ENCODE measurements around the gene CAMTA1.

Gene CAMTA1

DNA sequence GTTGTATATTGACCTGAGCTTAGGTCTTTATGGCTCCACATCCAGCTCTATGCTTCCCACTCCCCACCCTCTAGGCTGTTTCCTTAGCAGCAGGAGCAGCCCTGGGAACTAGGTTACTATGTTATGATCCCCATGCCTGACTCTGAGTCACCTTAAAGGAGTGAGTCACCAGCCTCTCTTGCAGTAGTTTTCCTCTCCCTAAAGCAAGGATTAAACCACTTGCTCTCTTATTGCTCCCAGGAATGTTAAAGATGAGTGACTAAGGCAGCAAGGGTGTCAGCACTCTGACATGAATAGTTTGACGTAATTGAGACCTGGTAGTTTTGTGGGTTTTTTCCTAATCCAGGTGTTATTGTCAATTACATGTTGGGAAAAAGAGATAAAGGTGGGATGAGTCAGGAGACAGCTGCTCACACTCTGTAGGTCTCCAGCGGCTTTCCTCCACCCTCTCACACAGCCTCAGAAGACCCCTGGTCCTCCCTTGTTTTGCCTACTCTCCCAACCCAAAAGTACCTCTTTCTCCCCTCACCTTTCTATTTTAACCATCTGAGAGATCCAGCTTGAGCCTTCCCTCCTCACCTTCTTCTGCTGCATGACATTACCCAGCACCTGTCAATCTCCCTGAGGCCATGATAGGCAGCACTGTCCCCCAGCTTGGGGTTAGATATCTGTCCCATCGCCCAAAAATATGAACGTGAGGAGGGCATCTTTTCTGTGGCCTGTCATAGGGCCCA is 616.7 kb downstream of the CAMTA1 start:
- Histone ChIP-seq H4K20me1 (ENCODE audit: insufficient read depth, low read length) (no peaks in the 10 kb centered on the region), H3K4me3 (ENCODE audit: low read depth in 1 of 2, low read length in 2 of 2) (no peak overlapping the region), H3K9ac (ENCODE audit: low read depth, low read length) (no peak overlapping the region), H3K4me1 (ENCODE audit: insufficient read depth, low read length) (no peaks in the 10 kb centered on the region), H2AFZ (ENCODE audit: low read depth, low read length) (no peak overlapping the region), H3K27me3 (ENCODE audit: insufficient read depth, low read length, poor library complexity) (no peaks in the 10 kb centered on the region), H3K4me2 (ENCODE audit: insufficient read depth, low read length) (no peak overlapping the region), H3K79me2 (ENCODE audit: insufficient read depth, low read length) (no peaks in the 10 kb centered on the region), H3K36me3 (ENCODE audit: insufficient read depth, low read length) (no peaks in the 10 kb centered on the region), H3K27ac (ENCODE audit: low read length) (no peak overlapping the region), H3K9me3 (ENCODE audit: insufficient read depth, low read length, severe bottlenecking) (no peaks in the 10 kb centered on the region)
- ATAC-seq (ENCODE audit: insufficient read depth, low read depth) = no peak
- no peak for DNase-seq
- TF ChIP-seq, protein P1, sequence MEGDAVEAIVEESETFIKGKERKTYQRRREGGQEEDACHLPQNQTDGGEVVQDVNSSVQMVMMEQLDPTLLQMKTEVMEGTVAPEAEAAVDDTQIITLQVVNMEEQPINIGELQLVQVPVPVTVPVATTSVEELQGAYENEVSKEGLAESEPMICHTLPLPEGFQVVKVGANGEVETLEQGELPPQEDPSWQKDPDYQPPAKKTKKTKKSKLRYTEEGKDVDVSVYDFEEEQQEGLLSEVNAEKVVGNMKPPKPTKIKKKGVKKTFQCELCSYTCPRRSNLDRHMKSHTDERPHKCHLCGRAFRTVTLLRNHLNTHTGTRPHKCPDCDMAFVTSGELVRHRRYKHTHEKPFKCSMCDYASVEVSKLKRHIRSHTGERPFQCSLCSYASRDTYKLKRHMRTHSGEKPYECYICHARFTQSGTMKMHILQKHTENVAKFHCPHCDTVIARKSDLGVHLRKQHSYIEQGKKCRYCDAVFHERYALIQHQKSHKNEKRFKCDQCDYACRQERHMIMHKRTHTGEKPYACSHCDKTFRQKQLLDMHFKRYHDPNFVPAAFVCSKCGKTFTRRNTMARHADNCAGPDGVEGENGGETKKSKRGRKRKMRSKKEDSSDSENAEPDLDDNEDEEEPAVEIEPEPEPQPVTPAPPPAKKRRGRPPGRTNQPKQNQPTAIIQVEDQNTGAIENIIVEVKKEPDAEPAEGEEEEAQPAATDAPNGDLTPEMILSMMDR (IDR thresholded peaks at IDR 0.05; ENCODE audit: borderline replicate concordance, extremely low read depth, low read length, poor library complexity, severe bottlenecking) = no peak
- no peak for TF ChIP-seq EZH2 (IDR thresholded peaks at IDR 0.05; ENCODE audit: borderline replicate concordance, low read depth, low read length, severe bottlenecking)

DNA sequence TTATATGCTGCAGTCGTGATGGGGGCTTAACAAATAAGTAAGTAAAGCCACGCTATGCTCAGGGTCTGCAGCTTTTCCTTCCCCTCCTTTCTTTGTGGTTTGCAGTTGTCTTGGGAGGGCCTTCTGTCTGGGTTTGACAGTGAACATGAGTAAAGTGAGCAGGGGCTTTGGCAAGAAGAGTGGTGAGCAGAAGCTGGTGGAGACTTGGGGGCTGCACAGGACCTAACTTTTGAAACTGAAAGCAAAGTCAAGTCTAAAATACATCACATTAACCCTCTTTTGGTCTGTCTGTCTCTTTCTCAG is 617.2 kb downstream of the CAMTA1 start:
- TF ChIP-seq, protein P1 (IDR thresholded peaks at IDR 0.05; ENCODE audit: borderline replicate concordance, extremely low read depth, low read length, poor library complexity, severe bottlenecking) = no peak
- TF ChIP-seq EZH2 (IDR thresholded peaks at IDR 0.05; ENCODE audit: borderline replicate concordance, low read depth, low read length, severe bottlenecking) = no peak
- H3K79me2 ChIP-seq (ENCODE audit: insufficient read depth, low read length) = no peaks in the 10 kb centered on the region
- no peak overlapping the region for H3K9ac ChIP-seq (ENCODE audit: low read depth, low read length)
- no peak for ATAC-seq (ENCODE audit: insufficient read depth, low read depth)
- no peak overlapping the region for H2AFZ ChIP-seq (ENCODE audit: low read depth, low read length)
- H3K4me2 ChIP-seq (ENCODE audit: insufficient read depth, low read length) = no peak overlapping the region
- H4K20me1 ChIP-seq (ENCODE audit: insufficient read depth, low read length) = no peaks in the 10 kb centered on the region
- no peaks in the 10 kb centered on the region for H3K9me3 ChIP-seq (ENCODE audit: insufficient read depth, low read length, severe bottlenecking)
- DNase-seq = no peak
- H3K27ac ChIP-seq (ENCODE audit: low read length) = no peak overlapping the region
- no peaks in the 10 kb centered on the region for H3K4me1 ChIP-seq (ENCODE audit: insufficient read depth, low read length)
- no peaks in the 10 kb centered on the region for H3K36me3 ChIP-seq (ENCODE audit: insufficient read depth, low read length)
- H3K4me3 ChIP-seq (ENCODE audit: low read depth in 1 of 2, low read length in 2 of 2) = no peak overlapping the region
- no peaks in the 10 kb centered on the region for H3K27me3 ChIP-seq (ENCODE audit: insufficient read depth, low read length, poor library complexity)

DNA sequence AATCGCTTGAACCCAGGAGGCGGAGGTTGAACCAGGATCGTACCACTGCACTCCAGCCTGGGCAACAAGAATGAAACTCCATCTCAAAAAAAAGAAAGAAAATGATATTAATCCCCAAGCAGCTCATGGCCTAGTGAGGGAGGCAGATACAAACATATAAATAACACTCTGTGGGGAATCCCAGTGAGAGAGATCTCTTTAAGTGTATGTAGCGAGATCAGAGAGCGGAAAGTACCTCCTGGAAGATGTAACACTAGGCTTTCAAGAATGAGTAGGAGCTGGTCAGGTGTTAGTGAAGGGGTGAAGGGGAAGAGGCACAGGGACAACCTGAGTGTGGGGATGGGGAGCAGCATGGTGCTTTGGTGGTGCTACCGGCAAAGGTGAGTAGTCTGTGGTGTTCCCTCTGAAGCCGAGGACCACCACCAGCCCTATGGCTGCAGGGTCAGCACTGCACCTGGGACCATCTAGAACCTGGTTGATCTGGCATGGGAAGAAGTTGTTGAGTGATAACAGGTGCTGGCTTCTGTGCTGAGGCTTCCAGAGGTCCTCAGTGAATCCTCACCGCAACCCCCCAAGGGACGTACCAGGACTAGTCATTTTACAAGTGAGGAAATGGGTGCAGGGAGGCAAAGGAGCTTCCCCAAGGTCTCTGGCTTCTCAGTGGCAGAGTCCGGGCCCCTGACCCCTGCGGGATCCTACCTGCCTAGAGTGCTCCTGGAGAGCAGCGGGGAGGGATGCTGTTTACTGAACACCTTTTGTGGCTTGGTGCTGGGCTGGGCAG is 618.2 kb downstream of the CAMTA1 start:
- Histone ChIP-seq H3K27ac (ENCODE audit: low read length) (no peak overlapping the region), H3K79me2 (ENCODE audit: insufficient read depth, low read length) (no peaks in the 10 kb centered on the region), H3K9me3 (ENCODE audit: insufficient read depth, low read length, severe bottlenecking) (no peaks in the 10 kb centered on the region), H3K4me1 (ENCODE audit: insufficient read depth, low read length) (no peaks in the 10 kb centered on the region), H3K9ac (ENCODE audit: low read depth, low read length) (no peak overlapping the region), H3K36me3 (ENCODE audit: insufficient read depth, low read length) (no peaks in the 10 kb centered on the region), H2AFZ (ENCODE audit: low read depth, low read length) (no peak overlapping the region), H3K27me3 (ENCODE audit: insufficient read depth, low read length, poor library complexity) (no peaks in the 10 kb centered on the region), H3K4me3 (ENCODE audit: low read depth in 1 of 2, low read length in 2 of 2) (no peak overlapping the region), H3K4me2 (ENCODE audit: insufficient read depth, low read length) (no peak overlapping the region), H4K20me1 (ENCODE audit: insufficient read depth, low read length) (no peaks in the 10 kb centered on the region)
- no peak for TF ChIP-seq EZH2 (IDR thresholded peaks at IDR 0.05; ENCODE audit: borderline replicate concordance, low read depth, low read length, severe bottlenecking)
- TF ChIP-seq, protein P1 (IDR thresholded peaks at IDR 0.05; ENCODE audit: borderline replicate concordance, extremely low read depth, low read length, poor library complexity, severe bottlenecking) = no peak
- ATAC-seq (ENCODE audit: insufficient read depth, low read depth) = no peak
- no peak for DNase-seq

Measured in DND-41 (cell line).